Right hindlimb (tissue), 1 donor: Measurements from ENCODE around the gene TEAD3.

Source experiments
- DNase-seq: peaks from one replicate; pipeline ENCODE4 v3.0.0-alpha.2; 2018

The TEAD3 gene

GRCh38 chr6:35490821-35491557 lies 5.9 kb downstream of the TEAD3 start:
- no peak for DNase-seq

DNA sequence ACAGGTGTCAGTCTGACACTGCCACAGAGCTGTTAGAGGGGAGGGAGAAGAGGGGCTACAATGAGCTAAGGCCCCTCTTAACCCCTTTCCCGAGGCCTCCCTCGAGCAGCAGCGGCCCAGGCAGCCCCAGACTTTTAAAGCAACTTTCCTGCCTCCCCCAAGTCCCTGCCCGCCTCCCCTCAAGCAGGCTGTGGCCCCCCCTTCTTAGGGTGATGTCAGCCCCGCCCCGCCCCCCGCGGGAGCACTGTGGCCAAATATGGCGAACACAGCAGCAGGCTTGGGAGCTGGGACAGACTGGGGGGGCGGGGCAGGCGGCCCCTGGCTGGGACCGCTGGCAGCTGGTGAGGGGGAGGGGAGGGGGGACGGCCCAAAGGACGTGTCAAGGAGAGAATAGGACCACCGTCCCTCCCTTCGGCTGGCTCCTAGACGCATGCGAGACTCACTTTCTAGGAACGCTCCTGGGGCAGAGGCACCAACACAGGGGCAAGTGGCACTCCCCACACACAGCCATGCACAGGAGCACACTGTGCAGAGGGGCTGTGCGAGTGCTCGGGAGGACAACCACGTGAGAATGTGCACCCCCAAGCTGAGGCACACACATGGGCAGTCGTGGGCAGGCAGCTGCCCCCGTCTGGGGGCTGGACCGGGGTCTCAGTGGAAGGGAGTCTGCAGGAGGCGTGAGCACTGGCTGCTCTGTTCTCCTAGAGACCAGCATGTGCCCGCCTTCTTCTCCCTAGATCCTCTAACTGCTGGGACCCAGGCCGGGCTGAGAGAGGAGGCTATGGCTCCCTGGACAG lies 6.7 kb downstream of the TEAD3 start:
- DNase-seq = peak; percentile 91

GRCh38 chr6:35489066-35489465 lies 7.8 kb downstream of the TEAD3 start:
- DNase-seq = no peak

DNA sequence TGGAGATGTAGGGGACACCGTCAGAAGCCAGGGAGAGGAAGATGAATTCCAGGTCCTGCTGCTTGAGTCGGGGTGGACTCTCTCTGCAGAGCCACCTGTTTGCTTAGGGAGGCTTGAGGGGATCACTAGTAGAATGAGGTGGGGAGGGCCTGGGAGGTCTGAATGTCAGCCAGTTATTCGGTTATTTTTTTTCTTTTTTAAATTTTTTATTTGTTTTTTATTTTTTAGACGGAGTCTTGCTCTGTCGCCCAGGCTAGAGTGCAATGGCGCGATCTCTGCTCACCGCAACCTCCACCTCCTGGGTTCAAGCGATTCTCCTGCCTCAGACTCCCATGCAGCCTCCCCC lies 8.4 kb downstream of the TEAD3 start:
- no peak for DNase-seq

DNA sequence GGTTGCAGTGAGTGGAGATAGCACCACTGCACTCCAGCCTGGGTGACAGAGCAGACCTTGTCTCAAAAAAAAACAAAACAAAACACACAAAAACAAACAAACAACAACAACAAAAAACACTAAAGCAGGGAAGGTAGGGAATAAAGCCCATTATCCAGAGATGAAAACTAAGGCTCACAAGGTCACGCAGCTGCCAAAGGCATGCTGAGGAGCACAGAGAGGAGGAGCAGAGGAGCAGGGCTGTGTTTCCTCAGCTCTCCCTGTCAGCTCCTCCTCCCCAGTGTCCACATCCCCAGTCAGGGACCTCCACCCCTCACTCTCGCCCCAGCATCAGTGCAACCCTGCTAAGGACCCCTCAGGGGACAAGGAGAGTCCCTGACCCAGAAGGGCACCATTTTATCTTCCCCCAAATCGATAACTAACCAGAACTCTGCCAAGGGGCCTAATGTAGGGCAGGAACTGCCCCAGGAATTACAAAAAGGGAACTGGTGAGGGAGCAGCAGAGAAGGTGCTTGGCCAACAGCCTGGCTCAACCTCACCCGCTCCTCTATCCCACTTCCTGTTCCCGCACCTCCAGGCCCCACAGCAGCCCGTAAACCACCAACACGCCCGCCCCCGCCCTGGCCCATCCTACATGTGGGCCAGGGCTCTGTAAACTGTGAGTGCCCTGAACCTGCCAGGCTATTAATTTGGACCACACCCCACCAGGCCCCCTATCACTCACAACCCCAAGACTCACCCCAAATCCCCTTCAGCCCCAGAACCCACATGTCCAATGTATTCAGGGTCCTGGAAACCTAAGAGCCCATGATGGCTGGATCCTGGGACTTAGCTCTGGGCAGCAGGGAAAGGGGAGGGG lies 9.0 kb downstream of the TEAD3 start:
- no peak for DNase-seq

- no peak for DNase-seq
These were observed 10.6 kb downstream of the TEAD3 start for GRCh38 chr6:35486005-35486925.

DNA sequence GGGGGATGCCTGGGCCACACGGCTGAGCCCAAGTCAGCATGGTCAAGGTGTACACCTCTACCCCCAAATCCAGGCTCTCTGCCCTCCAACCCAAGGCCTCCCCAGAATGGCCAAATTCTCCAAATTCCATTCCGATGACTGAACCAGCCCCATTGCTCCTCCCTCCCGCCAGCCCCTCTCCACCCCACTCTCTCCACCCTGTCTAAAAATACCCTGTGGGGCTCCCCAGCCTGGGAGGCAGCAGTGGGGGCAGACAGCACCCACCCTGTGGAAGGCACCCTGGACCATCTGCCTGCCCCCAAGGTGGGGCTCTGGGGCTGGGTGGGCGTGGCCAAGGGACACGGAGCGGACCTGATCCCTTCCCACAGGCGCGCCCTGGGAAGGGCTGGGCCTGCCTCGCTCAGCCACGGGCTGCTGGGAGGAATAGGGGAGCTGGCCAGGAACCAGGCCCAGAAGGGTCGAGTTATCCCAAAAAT lies 11.4 kb downstream of the TEAD3 start:
- DNase-seq = no peak

- DNase-seq = no peak
These were observed 11.9 kb downstream of the TEAD3 start for GRCh38 chr6:35484921-35485392.

DNA sequence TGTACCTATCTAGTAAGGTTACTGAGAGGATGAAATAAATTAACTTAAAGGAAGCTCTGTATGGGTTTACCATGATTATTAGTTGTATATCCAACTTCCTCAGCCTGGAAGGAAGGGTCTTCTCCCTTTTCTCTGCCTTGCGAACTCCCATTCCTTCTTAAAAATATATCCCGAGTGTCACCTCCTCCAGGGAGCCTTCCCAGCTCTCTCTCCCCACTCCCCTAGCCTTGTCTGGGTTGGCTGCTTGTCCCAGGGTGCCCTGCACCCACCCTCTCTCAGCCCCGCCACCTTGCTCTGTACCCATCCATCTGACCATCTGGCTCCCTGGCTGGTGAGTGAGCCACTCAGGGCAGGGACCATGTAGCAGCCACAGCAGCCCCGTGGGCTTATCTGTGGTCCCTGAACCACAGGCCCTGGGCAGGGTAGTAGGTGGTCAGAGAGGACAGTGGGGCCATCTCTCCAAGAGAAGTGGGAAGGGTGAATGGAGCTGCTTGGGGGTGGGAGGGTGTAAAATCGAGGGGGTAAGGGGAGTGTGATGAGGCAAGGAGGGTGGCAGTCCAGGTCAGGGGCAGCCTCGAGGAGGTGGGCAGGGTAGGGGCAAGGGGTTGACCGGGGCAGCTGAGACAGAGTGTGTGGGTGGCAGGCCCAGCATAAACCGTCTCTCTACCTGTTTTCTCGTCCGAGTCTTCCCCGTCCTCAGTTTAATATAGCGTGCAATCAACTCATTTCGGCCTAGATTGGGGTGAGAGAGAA lies 12.8 kb downstream of the TEAD3 start:
- no peak for DNase-seq

GRCh38 chr6:35483490-35483889 lies 13.4 kb downstream of the TEAD3 start:
- no peak for DNase-seq

- DNase-seq = no peak
These were observed 13.8 kb downstream of the TEAD3 start for GRCh38 chr6:35483062-35483461.

- no peak for DNase-seq
These were observed 15.7 kb downstream of the TEAD3 start for GRCh38 chr6:35481226-35481625.

GRCh38 chr6:35480176-35480575 lies 16.7 kb downstream of the TEAD3 start:
- DNase-seq = no peak

DNA sequence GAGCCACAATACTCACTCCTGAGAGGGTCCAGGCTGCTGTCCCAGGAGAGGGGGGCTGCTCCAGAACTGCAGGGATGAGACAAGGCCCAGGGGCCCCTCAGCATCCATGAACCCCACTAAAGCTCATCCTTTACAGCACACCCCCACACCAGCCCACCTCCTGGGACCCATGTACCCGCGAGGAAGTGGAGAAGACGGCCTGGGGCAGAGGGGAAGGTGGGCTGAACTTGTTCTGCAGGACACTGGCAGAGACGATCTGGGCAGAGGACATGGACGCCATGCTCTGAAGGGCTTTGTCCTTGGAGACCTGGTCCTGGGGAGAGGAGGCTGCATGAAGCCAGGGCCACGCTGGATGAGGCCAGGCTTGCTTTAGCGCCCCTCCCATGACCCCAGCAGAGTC lies 18.6 kb downstream of the TEAD3 start:
- no peak for DNase-seq

- DNase-seq = no peak
These were observed 19.2 kb downstream of the TEAD3 start for GRCh38 chr6:35477551-35478179.

GRCh38 chr6:35477028-35477427 lies 19.9 kb downstream of the TEAD3 start:
- no peak for DNase-seq

DNA sequence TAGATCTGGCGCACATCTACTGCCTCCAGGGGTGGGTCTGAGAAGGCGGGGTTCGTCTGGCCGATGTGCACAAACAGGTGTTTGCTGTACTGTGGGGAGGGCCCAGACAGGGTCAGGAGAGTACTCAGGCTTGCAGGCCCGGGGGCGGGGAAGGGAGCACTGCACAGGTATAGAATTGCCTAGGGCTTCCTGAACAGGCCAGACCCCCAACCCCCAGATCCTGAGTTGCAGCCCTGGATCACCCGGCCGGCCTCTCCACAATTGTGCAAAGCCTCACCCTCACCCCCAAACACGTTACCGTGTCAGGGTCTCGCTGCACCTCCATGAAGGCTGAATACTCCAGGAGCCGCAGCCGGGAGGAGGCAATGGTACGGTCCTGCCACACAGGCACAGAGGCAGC lies 20.9 kb downstream of the TEAD3 start:
- DNase-seq = no peak

GRCh38 chr6:35475573-35475972 lies 21.3 kb downstream of the TEAD3 start:
- DNase-seq = no peak

DNA sequence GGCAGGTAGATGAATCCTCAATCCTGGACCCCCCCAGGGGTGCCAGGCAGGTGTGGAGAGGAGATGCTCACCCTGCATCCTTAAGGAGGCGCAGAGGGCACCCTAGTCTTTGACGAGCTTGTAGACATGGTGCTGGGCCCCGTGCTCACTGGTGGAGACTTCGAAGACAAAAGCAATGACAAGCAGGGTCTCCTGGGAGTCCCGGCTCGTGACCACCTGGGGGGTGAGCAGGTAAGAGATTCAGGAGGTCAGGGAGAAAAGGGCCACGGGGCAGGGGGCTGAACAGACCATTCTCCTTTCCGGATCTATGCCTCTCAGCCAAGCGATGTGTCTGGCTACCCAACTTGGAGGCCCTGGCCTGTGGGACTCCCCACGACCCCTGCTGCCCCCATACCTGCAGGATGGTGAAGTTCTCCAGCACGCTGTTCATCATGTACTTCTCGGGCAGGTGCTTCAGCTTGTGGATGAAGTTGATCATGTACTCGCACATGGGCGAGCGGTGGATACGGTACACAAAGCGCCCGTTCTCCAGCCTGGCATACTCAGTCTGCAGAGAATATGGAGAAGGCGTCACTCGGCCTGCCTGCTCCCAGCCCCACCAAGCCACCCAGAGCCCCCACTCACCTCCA lies 21.8 kb downstream of the TEAD3 start:
- no peak for DNase-seq
